K562 (cell line): Measurements from ENCODE around the gene PRR14L. TPM values are rescaled to one million over a fixed set of nuclear protein-coding genes. Genes with fewer than 3 reads are reported as not detected.

ENCODE experiments used
- ATAC-seq: fragments of 200-7000 bp; cut with Tn5 transposase; 3 replicates; pipeline ENCODE4 v1.9.1; 2020; ENCODE audit warnings: moderate library complexity
- BruUV-seq: library from RNA; stranded (reverse); fragments of 400-500 nt; replicated peaks from 2 replicates; lab custom pipeline; 2021; lab: Mats Ljungman, UMichigan
- CTCF ChIA-PET: fragments of 300-600 bp; formaldehyde crosslinking; extraction: SDS; loops from one replicate; lab custom pipeline; 2021; ENCODE audit warnings: low intra/inter-chr PET ratio; lab: Yijun Ruan, JAX
- POLR2A ChIA-PET: fragments of 300-600, 350-650 bp; sonication (Branson Sonifier 250); formaldehyde crosslinking; extraction: SDS; loops from one replicate; lab custom pipeline; 2021; ENCODE audit warnings: antibody characterized with exemption, inconsistent platforms; lab: Yijun Ruan, JAX
- DNase-seq, 4 experiments: peaks; one replicate each; pipeline versions ENCODE4 v3.0.0 to v3.0.0-alpha.2; 2011 to 2018; ENCODE audit warnings: low spot score in 3 of 4, mixed read lengths in 3 of 4; ENCODE audit errors: extremely low read depth in 1 of 4
- FAIRE-seq: peaks from 2 replicates; lab custom pipeline; 2011; peaks lifted over from hg19 to GRCh38; lab: Jason Lieb, UNC
- H2AFZ ChIP-seq: 2 replicates; pipeline ENCODE4 v1.6.0; 2011; ENCODE audit warnings: low read depth, low read length, control low read depth, inconsistent platforms
- H3K27ac ChIP-seq: fragments of 200-600 bp; 3 replicates; pipeline ENCODE4 v1.8.0; 2011; ENCODE audit warnings: low read depth, mild to moderate bottlenecking, control low read depth, inconsistent platforms, low read length, moderate library complexity, mixed read lengths; ENCODE audit errors: extremely low read depth
- H3K27me3 ChIP-seq, 2 experiments: fragments of 300-600 bp in 1 of 2; 2 replicates in 1 of 2; 3 replicates in 1 of 2; pipeline versions ENCODE4 v1.6.0 to v1.8.0; 2011; ENCODE audit warnings: inconsistent platforms in 2 of 2, low read length in 2 of 2, mild to moderate bottlenecking in 1 of 2, mixed read lengths in 1 of 2, moderate library complexity in 1 of 2; ENCODE audit not compliant: control insufficient read depth in 2 of 2, insufficient read depth in 2 of 2
- H3K36me3 ChIP-seq: fragments of 300-600 bp; 3 replicates; pipeline ENCODE4 v1.8.0; 2011; ENCODE audit warnings: mild to moderate bottlenecking, low read length, inconsistent platforms; ENCODE audit not compliant: control insufficient read depth, insufficient read depth
- H3K4me1 ChIP-seq, 2 experiments: fragments of 200-600 bp in 1 of 2; replicated peaks in 1 of 2; 2 replicates in 1 of 2; 3 replicates in 1 of 2; pipeline versions ENCODE4 v1.5.1 to v1.8.0; 2011; ENCODE audit warnings: inconsistent platforms in 2 of 2, low read length in 2 of 2, mild to moderate bottlenecking in 1 of 2, mixed read lengths in 1 of 2, moderate library complexity in 1 of 2; ENCODE audit not compliant: control insufficient read depth in 2 of 2, insufficient read depth in 2 of 2
- H3K4me2 ChIP-seq: 2 replicates; pipeline ENCODE4 v1.6.1; 2011; ENCODE audit warnings: low read length, control low read depth, inconsistent platforms, mixed read lengths; ENCODE audit not compliant: insufficient read depth
- H3K4me3 ChIP-seq: fragments of 200-600 bp; sonication (generic), shearing (Covaris generic); 2 replicates; pipeline ENCODE4 v1.5.1; 2016; ENCODE audit warnings: control low read depth, inconsistent platforms
- H3K79me2 ChIP-seq: fragments of 200-600 bp; 3 replicates; pipeline ENCODE4 v1.8.0; 2011; ENCODE audit warnings: low read length, inconsistent platforms; ENCODE audit not compliant: control insufficient read depth, insufficient read depth
- H3K9ac ChIP-seq, 2 experiments: 2 replicates each; pipeline versions ENCODE4 v1.6.0 to v1.6.1; 2011; ENCODE audit warnings: low read depth in 2 of 2, low read length in 2 of 2, control low read depth in 1 of 2, inconsistent platforms in 1 of 2, mild to moderate bottlenecking in 1 of 2, mixed read lengths in 1 of 2; ENCODE audit not compliant: insufficient read depth in 1 of 2
- H3K9me1 ChIP-seq: one replicate; pipeline ENCODE4 v1.6.0; 2011; ENCODE audit warnings: inconsistent platforms, mild to moderate bottlenecking, low read length, moderate library complexity; ENCODE audit not compliant: control insufficient read depth, insufficient read depth
- H3K9me3 ChIP-seq: replicated peaks from 2 replicates; pipeline ENCODE4 v1.5.1; 2011; ENCODE audit warnings: low read depth, low read length, inconsistent platforms; ENCODE audit not compliant: control insufficient read depth, insufficient read depth
- H4K20me1 ChIP-seq: replicated peaks from 2 replicates; pipeline ENCODE4 v1.6.1; 2011; ENCODE audit warnings: low read length, inconsistent platforms, mixed read lengths; ENCODE audit not compliant: control insufficient read depth, insufficient read depth
- CREB5 ChIP-seq: fragments of 250-450 bp; sonication (Bioruptor Pico); IDR thresholded peaks from 2 replicates; pipeline ENCODE4 v1.5.0; 2020; ENCODE audit warnings: mild to moderate bottlenecking
- LARP7 ChIP-seq: fragments of 450-650 bp; IDR thresholded peaks from 2 replicates; pipeline ENCODE4 v1.6.1; 2016
- MITF ChIP-seq: IDR thresholded peaks from 2 replicates; pipeline ENCODE4 v1.6.1; 2014; ENCODE audit warnings: antibody characterized with exemption
- YBX1 ChIP-seq: fragments of 450-650 bp; IDR thresholded peaks from 2 replicates; pipeline ENCODE4 v1.7.1; 2016; ENCODE audit warnings: mild to moderate bottlenecking
- ZC3H8 ChIP-seq: fragments of 450-650 bp; IDR thresholded peaks from 2 replicates; pipeline ENCODE4 v1.6.1; 2017
- ZFX ChIP-seq: sonication (generic); formaldehyde crosslinking; IDR thresholded peaks from 2 replicates; pipeline ENCODE4 v1.8.0; 2022; ENCODE audit warnings: mild to moderate bottlenecking, missing genetic modification reagents, moderate library complexity
- ZNF311 ChIP-seq: fragments of 250-450 bp; sonication (Bioruptor Pico); IDR thresholded peaks from 2 replicates; pipeline ENCODE4 v1.4.0; 2020; ENCODE audit warnings: mild to moderate bottlenecking, moderate library complexity
- ZNF316 ChIP-seq: fragments of 450-650 bp; IDR thresholded peaks from 2 replicates; pipeline ENCODE4 v1.6.1; 2016
- ZNF551 ChIP-seq: fragments of 250-450 bp; sonication (Bioruptor Pico); IDR thresholded peaks from 2 replicates; pipeline ENCODE4 v1.5.0; 2021; ENCODE audit warnings: mild to moderate bottlenecking, moderate library complexity
- ZNF561 ChIP-seq: fragments of 450-650 bp; formaldehyde crosslinking; conservative IDR thresholded peaks from 2 replicates; pipeline ENCODE4 v1.4.0; 2020; ENCODE audit warnings: mild to moderate bottlenecking, moderate library complexity
- ZNF639 ChIP-seq, 2 experiments: fragments of 200-800 bp in 1 of 2; sonication (Bioruptor generic) in 1 of 2; sonication (generic) in 1 of 2; formaldehyde crosslinking in 1 of 2; IDR thresholded peaks in 1 of 2; conservative IDR thresholded peaks in 1 of 2; 2 replicates each; pipeline versions ENCODE4 v1.5.0 to v1.6.1; 2016 to 2020; ENCODE audit warnings: missing compliant biosample characterization in 1 of 2, missing genetic modification characterization in 1 of 2, missing genetic modification reagents in 1 of 2
- WGBS: fragments of 100-300 bp; shearing (Covaris generic); methylation state at CpG from one replicate; pipeline ENCODE4 v1.1.6; 2016; ENCODE audit warnings: low coverage, mixed read lengths; ENCODE audit not compliant: insufficient coverage; ENCODE audit errors: missing lambda C conversion rate; 5-methylcytosine and 5-hydroxymethylcytosine counted together
- in situ Hi-C: fragments of 300-500 bp; cut with MboI; formaldehyde crosslinking; loops from 4 replicates; pipeline ENCODE4 v1.15.0; 2018; ENCODE audit warnings: inconsistent platforms, mixed read lengths
- intact Hi-C: fragments of 100-400 bp; cut with micrococcal nuclease; formaldehyde crosslinking; loops from 2 replicates; pipeline ENCODE4 v1.14.2; 2022
- polyA plus RNA-seq, 8 experiments: library from polyadenylated mRNA; depleted of rRNA in 4 of 8; stranded (reverse) in 5 of 8; unstranded in 3 of 8; fragments of >200 nt; fragmentation: Nextera tagmentation in 2 of 8; fragmentation: Illumina TruSeq in 1 of 8; extraction: Ambion mirVana in 2 of 8; extraction: Trizol in 1 of 8; gene quantifications; 2 replicates each; pipeline versions ENCODE4 v1.2.1 to v1.2.3, GENCODE V29; 2011 to 2014; ENCODE audit warnings: inconsistent platforms in 1 of 8, missing spikeins in 1 of 8
- total RNA-seq, 7 experiments: library from RNA; depleted of rRNA in 6 of 7; stranded (reverse); fragments of >200 nt in 6 of 7; fragmentation: Illumina TruSeq in 2 of 7; extraction: Trizol in 2 of 7; gene quantifications; 2 replicates each; pipeline versions ENCODE4 v1.2.1 to v1.2.3, GENCODE V29; 2011 to 2021; ENCODE audit warnings: low replicate concordance in 1 of 7
- TF ChIP-seq, protein P1 (sequence below): fragments of 250-450 bp; sonication (Bioruptor Pico); IDR thresholded peaks from 2 replicates; pipeline ENCODE4 v1.4.0; 2020; ENCODE audit warnings: mild to moderate bottlenecking, moderate library complexity
- TF ChIP-seq, protein P2 (sequence below): fragments of 450-650 bp; formaldehyde crosslinking; IDR thresholded peaks from 2 replicates; pipeline ENCODE4 v1.4.0; 2020; ENCODE audit warnings: mild to moderate bottlenecking, moderate library complexity

Gene PRR14L
- total and polyA plus RNA-seq, 9 of the 15 experiments (the other 6 are each of a cell fraction or from before 2014, with no cell fraction given) = 2.8 to 36.3 (median 12.3) TPM

GRCh38 chr22:31776231-31776630 is 26.3 kb upstream of the PRR14L start:
- H3K4me1 ChIP-seq = peaks cover 0 to 6% of the 10 kb centered on the region in 2 experiments; a peak in 3 of 5 replicates
- no peak overlapping the region for H3K9ac ChIP-seq
- ChIA-PET POLR2A (no interaction called here), CTCF (no interaction called here)
- no peaks in the 10 kb centered on the region for H4K20me1 ChIP-seq
- in situ Hi-C loops (no loop called here), intact Hi-C loops (no loop called here)
- no peak overlapping the region for H3K4me2 ChIP-seq
- BruUV-seq = no TSS peak
- no peak overlapping the region for H3K27ac ChIP-seq
- H3K79me2 ChIP-seq = no peaks in the 10 kb centered on the region
- FAIRE-seq = no peak
- H3K36me3 ChIP-seq = peaks cover 40% of the 10 kb centered on the region; the same call in 2 of the 3 replicates
- no peaks in the 10 kb centered on the region for H3K9me3 ChIP-seq
- no peak for DNase-seq
- no peak overlapping the region for H2AFZ ChIP-seq
- no peak for ATAC-seq
- H3K27me3 ChIP-seq = no peaks in the 10 kb centered on the region
- no peak overlapping the region for H3K4me3 ChIP-seq
- H3K9me1 ChIP-seq = no peaks in the 10 kb centered on the region
- 100% methylated on average over 3 of the region's 4 CpGs for WGBS
- TF ChIP-seq CREB5 (CRISPR knock-in tag) = no peak
- TF ChIP-seq ZNF316 = no peak
- TF ChIP-seq, protein P1, sequence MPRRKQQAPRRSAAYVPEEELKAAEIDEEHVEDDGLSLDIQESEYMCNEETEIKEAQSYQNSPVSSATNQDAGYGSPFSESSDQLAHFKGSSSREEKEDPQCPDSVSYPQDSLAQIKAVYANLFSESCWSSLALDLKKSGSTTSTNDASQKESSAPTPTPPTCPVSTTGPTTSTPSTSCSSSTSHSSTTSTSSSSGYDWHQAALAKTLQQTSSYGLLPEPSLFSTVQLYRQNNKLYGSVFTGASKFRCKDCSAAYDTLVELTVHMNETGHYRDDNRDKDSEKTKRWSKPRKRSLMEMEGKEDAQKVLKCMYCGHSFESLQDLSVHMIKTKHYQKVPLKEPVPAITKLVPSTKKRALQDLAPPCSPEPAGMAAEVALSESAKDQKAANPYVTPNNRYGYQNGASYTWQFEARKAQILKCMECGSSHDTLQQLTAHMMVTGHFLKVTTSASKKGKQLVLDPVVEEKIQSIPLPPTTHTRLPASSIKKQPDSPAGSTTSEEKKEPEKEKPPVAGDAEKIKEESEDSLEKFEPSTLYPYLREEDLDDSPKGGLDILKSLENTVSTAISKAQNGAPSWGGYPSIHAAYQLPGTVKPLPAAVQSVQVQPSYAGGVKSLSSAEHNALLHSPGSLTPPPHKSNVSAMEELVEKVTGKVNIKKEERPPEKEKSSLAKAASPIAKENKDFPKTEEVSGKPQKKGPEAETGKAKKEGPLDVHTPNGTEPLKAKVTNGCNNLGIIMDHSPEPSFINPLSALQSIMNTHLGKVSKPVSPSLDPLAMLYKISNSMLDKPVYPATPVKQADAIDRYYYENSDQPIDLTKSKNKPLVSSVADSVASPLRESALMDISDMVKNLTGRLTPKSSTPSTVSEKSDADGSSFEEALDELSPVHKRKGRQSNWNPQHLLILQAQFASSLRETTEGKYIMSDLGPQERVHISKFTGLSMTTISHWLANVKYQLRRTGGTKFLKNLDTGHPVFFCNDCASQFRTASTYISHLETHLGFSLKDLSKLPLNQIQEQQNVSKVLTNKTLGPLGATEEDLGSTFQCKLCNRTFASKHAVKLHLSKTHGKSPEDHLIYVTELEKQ (CRISPR knock-in tag) = no peak
- TF ChIP-seq LARP7 = no peak
- no peak for TF ChIP-seq ZFX
- TF ChIP-seq, protein P2, sequence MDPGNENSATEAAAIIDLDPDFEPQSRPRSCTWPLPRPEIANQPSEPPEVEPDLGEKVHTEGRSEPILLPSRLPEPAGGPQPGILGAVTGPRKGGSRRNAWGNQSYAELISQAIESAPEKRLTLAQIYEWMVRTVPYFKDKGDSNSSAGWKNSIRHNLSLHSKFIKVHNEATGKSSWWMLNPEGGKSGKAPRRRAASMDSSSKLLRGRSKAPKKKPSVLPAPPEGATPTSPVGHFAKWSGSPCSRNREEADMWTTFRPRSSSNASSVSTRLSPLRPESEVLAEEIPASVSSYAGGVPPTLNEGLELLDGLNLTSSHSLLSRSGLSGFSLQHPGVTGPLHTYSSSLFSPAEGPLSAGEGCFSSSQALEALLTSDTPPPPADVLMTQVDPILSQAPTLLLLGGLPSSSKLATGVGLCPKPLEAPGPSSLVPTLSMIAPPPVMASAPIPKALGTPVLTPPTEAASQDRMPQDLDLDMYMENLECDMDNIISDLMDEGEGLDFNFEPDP (CRISPR knock-in tag) = no peak
- no peak for TF ChIP-seq YBX1
- no peak for TF ChIP-seq ZNF561 (CRISPR knock-in tag)
- no peak for TF ChIP-seq ZC3H8
- TF ChIP-seq ZNF639 (CRISPR knock-in tag; conservative IDR thresholded peaks at IDR 0.05 in 1 of 2, IDR thresholded peaks at IDR 0.05 in 1 of 2) = no peak
- TF ChIP-seq MITF = no peak
- TF ChIP-seq ZNF311 = no peak
- no peak for TF ChIP-seq ZNF551 (CRISPR knock-in tag)
